Cardiac fibroblast (primary cell): ENCODE results near the gene DFFB.

ENCODE experiments used
- DNase-seq, 2 donors: peaks; one replicate each; pipeline versions ENCODE4 v3.0.0 to v3.0.0-alpha.2; 2010; ENCODE audit warnings: low read depth in 2 of 2
- H3K4me3 ChIP-seq, 2 donors: replicated peaks in 1 of 2; 1 replicate in 1 of 2; 2 replicates in 1 of 2; pipeline ENCODE4 v1.5.1; 2011; ENCODE audit warnings: low read depth in 2 of 2, low read length in 2 of 2, mild to moderate bottlenecking in 2 of 2, moderate library complexity in 1 of 2
- TF ChIP-seq, protein P1 (sequence below): IDR thresholded peaks from one replicate; pipeline ENCODE4 v1.5.1; 2011; ENCODE audit warnings: low read depth, mild to moderate bottlenecking, low read length, inconsistent platforms

Gene DFFB

DNA sequence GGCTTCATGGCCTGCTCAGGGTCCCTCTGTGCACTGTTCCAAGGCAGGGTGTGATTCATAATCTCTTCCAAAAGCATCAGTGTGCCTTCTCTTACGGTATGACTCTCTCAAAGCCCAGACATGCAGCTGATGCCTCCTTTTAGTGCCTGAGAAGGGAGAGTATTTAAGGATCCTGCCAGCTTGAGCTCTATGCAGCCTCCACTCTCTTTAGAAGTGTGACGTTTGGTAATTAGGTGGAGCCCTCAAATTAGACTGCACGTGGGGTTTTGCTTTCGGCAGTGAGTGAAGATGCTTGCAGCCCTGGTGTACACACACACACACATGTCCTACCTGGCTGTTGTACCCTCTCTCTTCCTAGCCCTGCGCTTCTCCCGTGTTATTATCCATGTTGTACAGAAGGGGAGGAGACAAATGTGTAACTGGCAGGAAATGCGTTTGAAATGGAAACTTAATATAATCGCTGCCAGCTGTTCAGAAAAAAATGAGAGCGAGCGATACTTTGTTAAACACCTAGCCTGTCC lies 45.4 kb downstream of the DFFB start:
- TF ChIP-seq, protein P1, sequence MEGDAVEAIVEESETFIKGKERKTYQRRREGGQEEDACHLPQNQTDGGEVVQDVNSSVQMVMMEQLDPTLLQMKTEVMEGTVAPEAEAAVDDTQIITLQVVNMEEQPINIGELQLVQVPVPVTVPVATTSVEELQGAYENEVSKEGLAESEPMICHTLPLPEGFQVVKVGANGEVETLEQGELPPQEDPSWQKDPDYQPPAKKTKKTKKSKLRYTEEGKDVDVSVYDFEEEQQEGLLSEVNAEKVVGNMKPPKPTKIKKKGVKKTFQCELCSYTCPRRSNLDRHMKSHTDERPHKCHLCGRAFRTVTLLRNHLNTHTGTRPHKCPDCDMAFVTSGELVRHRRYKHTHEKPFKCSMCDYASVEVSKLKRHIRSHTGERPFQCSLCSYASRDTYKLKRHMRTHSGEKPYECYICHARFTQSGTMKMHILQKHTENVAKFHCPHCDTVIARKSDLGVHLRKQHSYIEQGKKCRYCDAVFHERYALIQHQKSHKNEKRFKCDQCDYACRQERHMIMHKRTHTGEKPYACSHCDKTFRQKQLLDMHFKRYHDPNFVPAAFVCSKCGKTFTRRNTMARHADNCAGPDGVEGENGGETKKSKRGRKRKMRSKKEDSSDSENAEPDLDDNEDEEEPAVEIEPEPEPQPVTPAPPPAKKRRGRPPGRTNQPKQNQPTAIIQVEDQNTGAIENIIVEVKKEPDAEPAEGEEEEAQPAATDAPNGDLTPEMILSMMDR: no peak
- no peak overlapping the region for H3K4me3 ChIP-seq
- no peak for DNase-seq

DNA sequence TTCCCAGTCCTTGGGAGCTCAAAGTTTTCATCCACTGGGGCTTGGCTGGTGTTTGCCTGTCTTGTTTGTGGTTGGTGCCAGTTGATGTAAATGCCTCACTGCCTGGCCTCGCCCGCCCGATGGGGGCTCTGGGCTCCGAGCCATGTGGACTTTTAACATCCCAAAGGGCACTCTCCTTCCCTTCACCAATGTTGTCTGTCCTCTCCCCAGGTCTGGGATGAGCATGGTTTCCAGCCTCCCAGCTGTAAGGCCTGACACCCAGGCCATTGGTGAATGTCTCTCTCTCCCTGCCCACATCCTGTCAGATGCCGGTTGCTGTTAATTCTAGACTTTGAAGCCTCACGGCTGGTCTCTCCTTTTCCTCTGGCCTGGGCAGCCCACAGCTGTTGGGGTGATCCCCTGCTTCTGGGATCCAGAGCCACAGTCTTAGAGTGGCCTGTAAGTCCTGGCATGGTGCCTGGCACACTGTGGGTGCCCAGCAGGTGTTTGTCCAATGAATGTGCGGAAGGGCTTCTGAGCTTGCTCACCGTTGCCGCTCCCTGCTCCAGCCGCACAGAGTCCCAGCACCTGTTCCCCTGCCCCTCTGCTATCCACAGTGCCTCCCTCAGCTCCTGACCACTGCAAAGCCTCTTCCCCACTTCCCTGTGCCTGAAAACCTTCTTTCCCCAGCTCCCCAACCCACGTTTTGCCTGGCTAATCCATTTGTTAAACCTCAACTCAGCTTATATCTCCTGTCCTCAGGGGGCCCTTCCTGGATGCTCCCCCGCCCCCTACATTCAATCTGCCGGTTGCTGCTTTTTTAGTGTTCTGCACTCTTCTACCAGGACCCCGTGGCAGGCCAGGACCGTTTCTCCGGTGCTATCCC lies 46.1 kb downstream of the DFFB start:
- H3K4me3 ChIP-seq: no peak overlapping the region
- TF ChIP-seq, protein P1: no peak

DNA sequence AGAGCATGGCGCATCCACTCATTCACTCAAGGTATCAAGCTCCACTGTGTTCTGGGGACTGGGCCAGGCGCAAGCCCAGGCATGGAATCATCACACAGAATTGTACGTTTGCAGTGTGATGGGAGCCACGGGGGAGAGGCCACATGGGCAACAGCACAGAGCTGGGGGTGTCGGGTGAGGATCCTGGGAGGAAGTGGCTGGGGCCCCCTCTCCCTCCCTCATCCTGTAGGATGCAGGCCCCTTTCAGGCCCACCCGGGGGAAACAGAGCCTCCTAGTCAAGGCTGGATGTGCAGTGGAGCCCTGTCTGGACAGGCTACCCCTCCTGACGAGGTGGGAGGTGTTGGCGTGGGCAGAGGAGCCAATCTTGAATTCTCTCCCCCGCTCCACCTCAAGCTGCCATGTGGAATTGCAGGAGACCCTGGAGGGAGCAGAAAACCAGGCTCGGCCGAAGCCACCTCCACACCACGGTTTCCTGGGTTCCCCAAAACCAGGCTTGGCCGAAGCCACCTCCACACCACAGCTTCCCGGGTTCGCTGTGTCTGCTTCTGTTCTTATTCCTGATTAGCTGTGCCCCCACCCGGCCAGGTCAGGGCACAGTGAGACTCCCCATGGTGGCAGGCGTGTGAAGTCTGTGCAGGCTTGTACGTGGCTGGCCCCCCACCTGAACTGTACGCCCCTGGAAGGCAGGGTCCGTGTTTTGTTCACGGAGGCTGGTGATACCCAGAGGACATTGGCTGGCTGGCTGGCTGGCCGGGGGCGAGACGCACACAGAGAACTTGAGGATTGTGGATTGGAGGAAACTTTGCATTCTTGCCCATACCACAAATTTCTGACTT lies 46.9 kb downstream of the DFFB start:
- TF ChIP-seq, protein P1: no peak
- no peak for DNase-seq
- H3K4me3 ChIP-seq: no peak overlapping the region

More for the DNA sequence above, 46.1 kb downstream of the DFFB start:
- DNase-seq: no peak

DNA sequence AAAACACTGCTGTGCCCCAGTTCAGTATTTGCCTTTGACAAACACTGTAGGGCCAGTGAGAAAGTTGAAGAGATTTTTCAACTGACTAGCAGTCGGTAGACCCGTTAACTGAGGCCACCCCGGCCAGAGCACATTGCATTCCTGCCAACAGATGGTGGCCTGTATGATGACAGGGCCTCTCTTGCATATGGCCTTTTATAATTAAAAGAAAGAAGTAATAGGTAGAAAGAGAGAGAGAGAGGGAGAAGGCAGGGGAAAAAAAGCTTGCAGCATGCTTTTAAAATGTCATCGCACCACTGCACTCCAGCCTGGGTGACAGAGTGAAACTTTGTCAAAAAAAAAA lies 47.5 kb downstream of the DFFB start:
- no peak for DNase-seq
- TF ChIP-seq, protein P1: no peak
- no peak overlapping the region for H3K4me3 ChIP-seq

DNA sequence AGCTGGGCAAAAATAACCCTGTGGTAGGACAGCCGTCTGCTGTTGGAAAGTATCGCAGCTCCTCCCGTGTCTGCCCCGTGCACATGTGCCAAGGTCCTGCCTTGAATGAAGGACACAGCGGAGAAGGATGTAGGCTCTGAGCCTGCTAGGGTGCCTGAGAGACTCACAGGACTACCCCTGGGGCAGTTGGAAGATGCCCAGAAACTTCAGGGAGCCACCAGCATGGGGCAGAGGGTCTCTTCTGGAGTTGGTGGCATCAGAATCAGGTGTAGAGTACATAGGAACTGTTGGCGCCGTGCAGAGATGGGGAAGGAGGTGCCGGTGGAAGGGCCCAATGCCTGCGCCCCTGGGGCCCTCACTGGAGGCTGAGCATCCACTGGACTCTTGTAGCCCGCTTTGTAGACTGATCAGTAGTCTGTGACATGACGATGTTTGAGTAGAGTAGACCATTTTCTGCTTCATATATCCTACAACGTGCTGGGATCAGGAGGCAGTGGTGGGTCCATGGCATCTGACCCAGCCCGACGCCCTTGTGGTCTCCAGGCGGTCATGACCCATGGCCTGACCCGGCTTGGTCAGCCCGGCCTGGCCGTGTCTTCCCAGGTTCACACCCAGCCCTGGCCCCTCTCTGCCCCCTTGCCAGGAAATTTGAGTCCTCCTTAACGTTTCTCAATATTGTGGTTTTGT lies 48.1 kb downstream of the DFFB start:
- no peak for DNase-seq
- no peak overlapping the region for H3K4me3 ChIP-seq
- TF ChIP-seq, protein P1: no peak

DNA sequence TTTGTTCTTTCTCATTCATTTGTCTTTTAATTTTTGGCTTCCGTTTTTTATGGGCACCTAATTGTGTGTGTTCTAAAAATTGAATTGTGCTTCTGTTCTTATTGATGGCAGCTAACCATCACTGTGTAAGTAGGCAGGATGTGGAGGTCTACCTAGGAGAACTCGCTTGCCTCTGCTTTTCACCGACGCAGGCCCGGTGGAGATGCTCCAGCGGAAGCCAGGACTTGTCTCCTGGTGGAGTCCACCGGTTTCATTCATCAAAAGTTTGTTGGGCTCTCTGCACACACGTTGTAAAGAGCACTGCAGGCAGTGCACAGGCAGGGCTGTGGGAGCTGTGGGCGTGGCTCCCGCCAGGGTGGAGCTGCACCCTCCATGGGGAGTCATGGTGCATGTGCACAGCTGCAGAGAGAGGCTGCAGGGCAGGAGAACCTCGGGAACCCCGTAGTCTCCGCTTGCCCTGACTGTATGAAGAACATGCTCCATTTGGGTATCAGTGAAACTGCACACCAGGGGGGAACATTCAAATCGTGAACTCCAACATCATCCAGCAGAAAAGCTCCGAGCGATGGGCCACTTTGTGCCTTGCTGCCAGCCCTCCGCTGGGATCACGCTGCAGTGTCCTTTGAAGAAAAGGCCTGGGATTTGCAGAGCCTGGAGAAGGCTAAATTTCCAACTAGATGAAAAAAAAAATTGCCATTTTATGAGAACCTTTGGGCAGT lies 48.8 kb downstream of the DFFB start:
- TF ChIP-seq, protein P1: no peak
- no peak for DNase-seq
- H3K4me3 ChIP-seq: no peak overlapping the region
